GM21447 (cell line): ENCODE data around the gene GTSE1.

Experiments
- ATAC-seq: cut with Tn5 transposase; IDR thresholded peaks from one replicate; pipeline ENCODE4 v1.9.1; 2021; ENCODE audit not compliant: unreplicated experiment

GTSE1 gene

GRCh38 chr22:46327691-46328465, 31.2 kb downstream of the GTSE1 start:
- ATAC-seq: no peak

GRCh38 chr22:46328797-46329196, 32.1 kb downstream of the GTSE1 start:
- no peak for ATAC-seq

- no peak for ATAC-seq
Observed at GRCh38 chr22:46329616-46330015, 32.9 kb downstream of the GTSE1 start.

- ATAC-seq: no peak
Observed at GRCh38 chr22:46330426-46330825, 33.8 kb downstream of the GTSE1 start.

- no peak for ATAC-seq
Observed at GRCh38 chr22:46331496-46331895, 34.8 kb downstream of the GTSE1 start.

GRCh38 chr22:46335201-46336118, 38.8 kb downstream of the GTSE1 start, which contains the start of gene TRMU:
TSS of gene TRMU (plus strand) at chr22:46335714. CDS start at chr22:46335765, 51 bp downstream.
- ATAC-seq: peak; percentile 76

GRCh38 chr22:46336119-46337078, 39.7 kb downstream of the GTSE1 start:
- no peak for ATAC-seq

GRCh38 chr22:46337870-46338269, 41.2 kb downstream of the GTSE1 start:
- no peak for ATAC-seq

GRCh38 chr22:46338636-46339035, 42.0 kb downstream of the GTSE1 start:
- no peak for ATAC-seq

GRCh38 chr22:46339956-46340355, 43.3 kb downstream of the GTSE1 start:
- ATAC-seq: no peak

- no peak for ATAC-seq
Observed at GRCh38 chr22:46340676-46341075, 44.0 kb downstream of the GTSE1 start.

- ATAC-seq: no peak
Observed at GRCh38 chr22:46346680-46347405, 50.2 kb downstream of the GTSE1 start.

GRCh38 chr22:46347646-46348045, 51.0 kb downstream of the GTSE1 start:
- ATAC-seq: no peak

GRCh38 chr22:46348099-46348695, 51.5 kb downstream of the GTSE1 start:
- no peak for ATAC-seq

- ATAC-seq: no peak
Observed at GRCh38 chr22:46349238-46349637, 52.6 kb downstream of the GTSE1 start.

- no peak for ATAC-seq
Observed at GRCh38 chr22:46349681-46350080, 53.0 kb downstream of the GTSE1 start.

- no peak for ATAC-seq
Observed at GRCh38 chr22:46350121-46350520, 53.5 kb downstream of the GTSE1 start.

GRCh38 chr22:46350646-46351045, 54.0 kb downstream of the GTSE1 start:
- no peak for ATAC-seq

- ATAC-seq: no peak
Observed at GRCh38 chr22:46351131-46351735, 54.6 kb downstream of the GTSE1 start.
